Lower leg skin (tissue), 4 donors: ENCODE results near the gene PRDM15. TPM values are rescaled to one million over a fixed set of nuclear protein-coding genes. Genes with fewer than 3 reads are reported as not detected.

Experiments used
- DNase-seq, 2 donors: peaks; one replicate each; pipeline ENCODE4 v3.0.0-alpha.2; 2019; ENCODE audit warnings: low spot score in 2 of 2
- H3K4me3 ChIP-seq: fragments of 200-600 bp; sonication (generic); 2 replicates; pipeline ENCODE4 v1.5.1; 2017; ENCODE audit warnings: mild to moderate bottlenecking, low read depth; ENCODE audit not compliant: poor library complexity, severe bottlenecking
- POLR2A ChIP-seq, 2 donors: fragments of 450-650 bp; IDR thresholded peaks; one replicate each; pipeline ENCODE4 v1.6.1; 2016 to 2017; ENCODE audit warnings: antibody characterized with exemption in 2 of 2, mild to moderate bottlenecking in 1 of 2, moderate library complexity in 1 of 2
- WGBS, 2 donors: methylation state at CpG; one replicate each; pipeline ENCODE4 v1.1.5; 2018; 5-methylcytosine and 5-hydroxymethylcytosine counted together
- intact Hi-C: fragments of 100-400 bp; cut with DNase I; formaldehyde crosslinking; loops from one replicate; pipeline ENCODE4 v1.15.0; 2023; ENCODE audit warnings: low total_unique reads
- total RNA-seq, 4 donors: library from RNA; depleted of rRNA; stranded (reverse); fragments of >200 nt; gene quantifications; one replicate each; pipeline ENCODE4 v1.1.0, GENCODE V29; 2016
- TF ChIP-seq, protein P1 (sequence below), 3 donors: fragments of 450-650 bp; IDR thresholded peaks; one replicate each; pipeline ENCODE4 v1.5.1; 2016; ENCODE audit warnings: antibody characterized with exemption in 3 of 3, mild to moderate bottlenecking in 3 of 3, moderate library complexity in 2 of 3

Gene PRDM15
- total RNA-seq, 4 donors from 2014 or later: 4.7 to 26.9 (median 9.1) TPM

DNA sequence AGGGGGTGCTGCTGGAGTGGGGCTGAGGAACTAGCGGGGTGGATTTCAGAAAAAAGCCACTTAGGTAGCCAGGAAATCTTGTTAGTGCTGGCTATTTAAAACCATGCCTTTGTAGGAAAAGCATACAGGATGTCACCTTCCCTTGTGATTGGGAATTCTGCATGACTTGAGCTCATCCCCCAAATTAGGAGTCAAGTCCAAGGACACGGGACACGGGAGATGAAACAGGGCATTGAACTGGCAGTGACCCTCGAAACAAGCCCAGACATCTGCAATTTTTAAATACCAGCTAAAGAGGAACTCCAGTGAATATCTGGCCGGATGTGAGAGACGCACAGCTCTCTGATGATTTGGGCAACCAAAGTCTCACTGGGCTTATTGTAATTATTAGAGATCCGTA lies 41.9 kb upstream of the PRDM15 start:
- intact Hi-C loops: no loop called here
- no peak overlapping the region for H3K4me3 ChIP-seq
- no peak for DNase-seq
- WGBS, 2 donors: 73 to 76% methylated on average over 7 of the region's 7 CpGs
- TF ChIP-seq, protein P1, sequence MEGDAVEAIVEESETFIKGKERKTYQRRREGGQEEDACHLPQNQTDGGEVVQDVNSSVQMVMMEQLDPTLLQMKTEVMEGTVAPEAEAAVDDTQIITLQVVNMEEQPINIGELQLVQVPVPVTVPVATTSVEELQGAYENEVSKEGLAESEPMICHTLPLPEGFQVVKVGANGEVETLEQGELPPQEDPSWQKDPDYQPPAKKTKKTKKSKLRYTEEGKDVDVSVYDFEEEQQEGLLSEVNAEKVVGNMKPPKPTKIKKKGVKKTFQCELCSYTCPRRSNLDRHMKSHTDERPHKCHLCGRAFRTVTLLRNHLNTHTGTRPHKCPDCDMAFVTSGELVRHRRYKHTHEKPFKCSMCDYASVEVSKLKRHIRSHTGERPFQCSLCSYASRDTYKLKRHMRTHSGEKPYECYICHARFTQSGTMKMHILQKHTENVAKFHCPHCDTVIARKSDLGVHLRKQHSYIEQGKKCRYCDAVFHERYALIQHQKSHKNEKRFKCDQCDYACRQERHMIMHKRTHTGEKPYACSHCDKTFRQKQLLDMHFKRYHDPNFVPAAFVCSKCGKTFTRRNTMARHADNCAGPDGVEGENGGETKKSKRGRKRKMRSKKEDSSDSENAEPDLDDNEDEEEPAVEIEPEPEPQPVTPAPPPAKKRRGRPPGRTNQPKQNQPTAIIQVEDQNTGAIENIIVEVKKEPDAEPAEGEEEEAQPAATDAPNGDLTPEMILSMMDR (IDR thresholded peaks at IDR 0.05): no peak
- TF ChIP-seq POLR2A (IDR thresholded peaks at IDR 0.05): no peak

DNA sequence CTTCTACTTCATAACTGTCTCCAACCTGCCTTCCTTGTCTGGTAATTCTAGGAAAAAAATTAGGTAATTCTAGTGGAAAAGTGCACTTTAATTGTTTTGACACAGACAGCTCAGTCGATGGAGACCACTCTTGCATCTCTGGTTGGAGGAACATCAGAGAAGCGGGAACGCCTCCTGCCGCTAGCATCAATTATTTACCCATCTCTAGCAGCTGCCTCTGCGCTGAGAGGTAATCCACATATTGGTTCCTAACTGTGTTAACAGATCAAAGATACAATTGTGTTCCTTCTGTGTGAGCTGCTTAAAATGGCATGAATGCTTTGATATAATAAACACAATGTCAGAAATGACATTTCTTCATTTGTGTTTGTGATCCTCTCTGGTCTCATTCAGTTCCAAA lies 41.3 kb upstream of the PRDM15 start:
- TF ChIP-seq, protein P1 (IDR thresholded peaks at IDR 0.05): no peak
- no peak for TF ChIP-seq POLR2A (IDR thresholded peaks at IDR 0.05)
- DNase-seq: no peak
- WGBS, 2 donors: 87 to 93% methylated on average over 5 of the region's 5 CpGs
- no peak overlapping the region for H3K4me3 ChIP-seq
- intact Hi-C loops: no loop called here

DNA sequence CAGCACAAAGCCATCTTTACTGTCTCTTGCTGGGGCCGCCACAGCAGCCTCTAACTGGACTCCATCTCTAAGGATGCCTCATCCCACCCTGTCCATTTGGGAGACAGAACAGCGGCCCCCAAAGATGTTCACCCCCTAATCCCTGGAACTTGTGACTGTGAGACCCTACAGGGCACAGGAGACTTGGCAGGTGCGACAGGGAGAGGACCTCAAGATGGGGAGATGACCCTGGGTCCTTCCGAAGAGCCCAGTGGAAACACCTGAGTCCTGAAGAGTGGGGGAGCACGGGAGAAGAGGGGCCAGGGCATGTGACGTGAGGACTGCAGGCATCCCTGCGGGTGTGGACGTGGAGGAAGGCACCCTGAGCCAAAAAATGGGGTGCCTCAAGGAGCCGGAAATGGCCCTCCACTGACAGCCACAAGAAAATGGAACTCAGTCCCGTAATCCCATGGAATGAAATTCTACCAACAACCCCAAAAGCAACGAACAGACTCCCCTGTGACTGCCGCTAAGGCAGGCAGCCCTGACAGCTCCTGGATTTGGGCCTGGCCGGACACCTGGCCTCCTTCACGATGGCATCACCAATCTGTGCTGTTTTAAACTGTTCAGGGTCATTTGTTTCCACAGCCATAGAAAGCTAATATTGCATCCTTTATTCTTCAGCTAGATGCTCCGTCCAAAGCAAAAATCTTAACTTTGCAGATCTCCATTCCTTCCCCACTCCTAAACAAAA lies 40.7 kb upstream of the PRDM15 start:
- TF ChIP-seq POLR2A (IDR thresholded peaks at IDR 0.05): no peak
- 96 to 99% methylated on average over 15 of the region's 15 CpGs for WGBS, 2 donors
- intact Hi-C loops: no loop called here
- no peak for DNase-seq
- H3K4me3 ChIP-seq: no peak overlapping the region

DNA sequence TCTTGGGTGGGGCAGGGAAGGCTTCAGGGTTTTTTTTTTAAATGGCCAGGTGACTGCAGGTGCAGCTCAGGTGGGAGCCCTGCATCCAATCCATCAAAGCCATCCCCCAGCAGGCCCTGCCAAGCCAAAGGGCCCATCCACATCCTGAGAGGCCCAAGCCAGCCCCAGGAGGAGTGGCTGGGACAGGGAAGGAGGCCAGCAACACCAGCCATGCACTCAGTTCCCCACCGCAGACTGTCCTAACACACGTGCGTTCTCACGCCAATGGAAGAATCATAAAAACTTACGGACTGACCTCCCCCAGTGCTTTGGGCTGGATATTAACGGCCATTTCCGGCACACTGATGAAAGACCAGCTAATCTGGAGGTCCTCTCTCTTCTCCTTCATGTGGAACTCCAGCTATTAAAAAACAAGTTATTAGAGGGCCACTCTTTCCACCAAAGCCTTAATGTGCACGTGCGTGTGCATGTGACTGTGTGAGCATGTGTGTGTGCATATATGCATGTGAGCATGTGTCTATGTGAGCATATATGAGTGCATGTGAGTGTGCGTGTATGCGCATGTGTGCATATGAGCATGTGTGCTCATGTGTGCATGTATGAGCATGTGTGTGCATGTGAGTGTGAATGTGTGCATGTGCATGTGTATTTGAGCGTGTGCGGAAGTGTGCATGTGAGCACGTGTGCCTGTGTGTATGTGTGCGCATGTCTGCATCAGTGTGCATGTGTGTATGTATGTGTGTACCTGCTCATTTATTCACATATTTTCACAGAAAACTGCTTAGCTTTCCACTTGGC lies 39.6 kb upstream of the PRDM15 start:
- no peak for TF ChIP-seq POLR2A (IDR thresholded peaks at IDR 0.05)
- TF ChIP-seq, protein P1 (IDR thresholded peaks at IDR 0.05): no peak
- 96% methylated on average over 15 of the region's 15 CpGs for WGBS, 2 donors

DNA sequence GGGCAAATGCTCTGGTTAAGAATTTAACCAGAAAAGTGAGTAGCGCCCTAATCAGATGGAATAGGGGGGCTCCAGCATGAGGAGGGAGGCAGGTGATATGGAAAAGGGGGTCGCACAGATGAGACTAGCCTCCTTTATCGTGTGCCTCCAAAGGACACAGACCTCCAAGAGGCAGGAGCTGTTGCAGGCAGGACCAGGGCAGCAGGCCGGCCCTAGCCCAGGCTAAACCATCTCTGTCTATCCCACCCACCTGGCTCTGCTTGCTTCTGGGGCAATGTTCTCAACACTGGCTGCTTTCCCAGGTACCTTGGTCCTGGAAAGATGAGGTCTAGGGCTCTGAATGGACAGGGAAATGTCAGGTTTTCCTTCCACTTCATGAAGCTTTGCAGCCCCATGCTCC lies 38.4 kb upstream of the PRDM15 start:
- no peak for DNase-seq
- WGBS, 2 donors: 92 to 98% methylated on average over 4 of the region's 4 CpGs
- TF ChIP-seq POLR2A (IDR thresholded peaks at IDR 0.05): no peak
- TF ChIP-seq, protein P1 (IDR thresholded peaks at IDR 0.05): no peak
- no peak overlapping the region for H3K4me3 ChIP-seq
- intact Hi-C loops: no loop called here

More for the DNA sequence above, 39.6 kb upstream of the PRDM15 start:
- H3K4me3 ChIP-seq: no peak overlapping the region
- intact Hi-C loops: no loop called here
- no peak for DNase-seq

DNA sequence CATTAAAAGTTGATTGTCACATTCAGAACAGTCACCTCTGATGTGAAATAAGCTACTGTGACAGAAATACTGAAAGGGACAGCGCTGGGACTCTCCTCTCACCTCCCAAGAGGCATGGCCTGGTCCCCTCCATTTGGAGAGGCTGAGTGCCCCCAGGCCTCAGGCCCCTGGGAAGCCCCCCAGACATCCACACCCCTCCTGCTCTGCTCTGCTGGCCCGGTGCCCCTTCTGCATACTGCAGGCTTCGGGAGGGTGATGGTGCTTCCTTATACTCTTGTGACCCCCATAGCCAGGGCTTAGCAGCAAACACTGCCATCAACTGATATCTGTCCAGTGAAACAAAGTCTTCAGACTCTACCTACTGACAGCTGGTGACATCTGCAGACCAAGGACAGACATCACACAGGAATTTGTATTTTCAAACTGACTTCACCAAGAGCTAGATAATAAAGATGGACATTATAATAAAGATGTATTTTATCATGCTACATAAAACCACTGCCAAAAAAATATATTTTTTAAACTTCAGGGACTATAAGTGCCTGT lies 37.8 kb upstream of the PRDM15 start:
- WGBS, 2 donors: 82 to 91% methylated on average over 1 to 3 of the region's 3 CpGs
- no peak overlapping the region for H3K4me3 ChIP-seq
- DNase-seq: no peak
- TF ChIP-seq, protein P1 (IDR thresholded peaks at IDR 0.05): no peak
- no peak for TF ChIP-seq POLR2A (IDR thresholded peaks at IDR 0.05)
- intact Hi-C loops: no loop called here
